ENCODE results near the gene SH2D3C. TPM values are rescaled to one million over a fixed set of nuclear protein-coding genes. Genes with fewer than 3 reads are reported as not detected.

The SH2D3C gene
- total RNA-seq, 1 donor from 2014 or later, result 77.8 TPM

GRCh38 chr9:127808347-127809001 lies 30.0 kb upstream of the SH2D3C start:
- no peak for DNase-seq

GRCh38 chr9:127806871-127807270 lies 28.4 kb upstream of the SH2D3C start:
- no peak for DNase-seq

GRCh38 chr9:127805620-127806019 lies 27.2 kb upstream of the SH2D3C start:
- peak; percentile 78 for DNase-seq

- no peak for DNase-seq
Measured at GRCh38 chr9:127803507-127804352, 25.3 kb upstream of the SH2D3C start.

- DNase-seq, result peak; percentile 89
Measured at GRCh38 chr9:127802576-127803443, 24.3 kb upstream of the SH2D3C start, which contains the start of gene FPGS. Gene FPGS (plus strand): TSS chr9:127802882. CDS start chr9:127802925, 43 bp downstream.

- DNase-seq, result no peak
Measured at GRCh38 chr9:127801955-127802575, 23.6 kb upstream of the SH2D3C start.

GRCh38 chr9:127796852-127797370 lies 18.4 kb upstream of the SH2D3C start:
- peak; percentile 36 for DNase-seq

GRCh38 chr9:127796225-127796813 lies 17.9 kb upstream of the SH2D3C start:
- peak; percentile 38 for DNase-seq

- DNase-seq, result no peak
Measured at GRCh38 chr9:127794001-127794791, 15.7 kb upstream of the SH2D3C start.

- DNase-seq, result peak; percentile 58
Measured at GRCh38 chr9:127793093-127793708, 14.7 kb upstream of the SH2D3C start.

GRCh38 chr9:127792417-127793031 lies 14.1 kb upstream of the SH2D3C start:
- DNase-seq, result no peak

- DNase-seq, result no peak
Measured at GRCh38 chr9:127791085-127791484, 12.6 kb upstream of the SH2D3C start.

GRCh38 chr9:127790094-127790855 lies 11.8 kb upstream of the SH2D3C start:
- no peak for DNase-seq

- DNase-seq, result no peak
Measured at GRCh38 chr9:127789179-127789578, 10.7 kb upstream of the SH2D3C start.

GRCh38 chr9:127788337-127789011 lies 10.0 kb upstream of the SH2D3C start:
- no peak for DNase-seq

- DNase-seq, result peak; percentile 49
Measured at GRCh38 chr9:127786773-127787104, 8.3 kb upstream of the SH2D3C start.

- DNase-seq, result peak; percentile 94
Measured at GRCh38 chr9:127785933-127786772, 7.7 kb upstream of the SH2D3C start, which contains the start of gene CDK9. Gene CDK9 (plus strand): TSS chr9:127786034. CDS start chr9:127786149, 115 bp downstream.
